Left hindlimb (tissue), 1 donor: ENCODE results near the gene TFAP2D.
A peak's percentile ranks its signal among the peaks of the same experiment; 100 is the strongest.

Experiments used
- DNase-seq: peaks from one replicate; pipeline ENCODE4 v3.0.0-alpha.2; 2018

Gene TFAP2D

GRCh38 chr6:50721978-50722377 is 8.7 kb downstream of the TFAP2D start:
- DNase-seq, result no peak

GRCh38 chr6:50722829-50723554 is 9.7 kb downstream of the TFAP2D start:
- no peak for DNase-seq

GRCh38 chr6:50724381-50725124 is 11.2 kb downstream of the TFAP2D start:
- no peak for DNase-seq

- DNase-seq, result no peak
Measured at GRCh38 chr6:50734488-50734887, 21.2 kb downstream of the TFAP2D start.

GRCh38 chr6:50742161-50742560 is 28.8 kb downstream of the TFAP2D start:
- no peak for DNase-seq

- DNase-seq, result no peak
Measured at GRCh38 chr6:50744976-50745375, 31.6 kb downstream of the TFAP2D start.

- no peak for DNase-seq
Measured at GRCh38 chr6:50762798-50763197, 49.5 kb downstream of the TFAP2D start.

- DNase-seq, result no peak
Measured at GRCh38 chr6:50778696-50779095, 65.4 kb downstream of the TFAP2D start.

- no peak for DNase-seq
Measured at GRCh38 chr6:50780382-50780781, 67.1 kb downstream of the TFAP2D start.

GRCh38 chr6:50785921-50786320 is 72.6 kb downstream of the TFAP2D start:
- no peak for DNase-seq

- no peak for DNase-seq
Measured at GRCh38 chr6:50791900-50792508, 78.7 kb downstream of the TFAP2D start.

GRCh38 chr6:50792771-50793170 is 79.4 kb downstream of the TFAP2D start:
- DNase-seq, result no peak

- no peak for DNase-seq
Measured at GRCh38 chr6:50795574-50795973, 82.2 kb downstream of the TFAP2D start.

- no peak for DNase-seq
Measured at GRCh38 chr6:50804283-50804682, 91.0 kb downstream of the TFAP2D start.

GRCh38 chr6:50807035-50807434 is 93.7 kb downstream of the TFAP2D start:
- DNase-seq, result no peak

- no peak for DNase-seq
Measured at GRCh38 chr6:50815436-50816114, 102.2 kb downstream of the TFAP2D start.

- peak; percentile 70 for DNase-seq
Measured at GRCh38 chr6:50816115-50816675, 102.9 kb downstream of the TFAP2D start.

GRCh38 chr6:50816947-50817645 is 103.8 kb downstream of the TFAP2D start:
- DNase-seq, result no peak

- no peak for DNase-seq
Measured at GRCh38 chr6:50817646-50817950, 104.3 kb downstream of the TFAP2D start.

- no peak for DNase-seq
Measured at GRCh38 chr6:50818020-50818419, 104.7 kb downstream of the TFAP2D start.

- DNase-seq, result no peak
Measured at GRCh38 chr6:50818673-50819072, 105.3 kb downstream of the TFAP2D start, which contains the start of gene TFAP2B. Gene TFAP2B (plus strand): TSS chr6:50818871. CDS start chr6:50818892, 21 bp downstream.

GRCh38 chr6:50819466-50819903 is 106.2 kb downstream of the TFAP2D start:
- no peak for DNase-seq
